ENCODE data around the gene NCKAP5. TPM values are rescaled to one million over a fixed set of nuclear protein-coding genes. Genes with fewer than 3 reads are reported as not detected.

The NCKAP5 gene
- polyA plus RNA-seq, 2 of the 4 experiments (the other 2 are of a cell fraction), result 3.0 to 4.1 TPM

DNA sequence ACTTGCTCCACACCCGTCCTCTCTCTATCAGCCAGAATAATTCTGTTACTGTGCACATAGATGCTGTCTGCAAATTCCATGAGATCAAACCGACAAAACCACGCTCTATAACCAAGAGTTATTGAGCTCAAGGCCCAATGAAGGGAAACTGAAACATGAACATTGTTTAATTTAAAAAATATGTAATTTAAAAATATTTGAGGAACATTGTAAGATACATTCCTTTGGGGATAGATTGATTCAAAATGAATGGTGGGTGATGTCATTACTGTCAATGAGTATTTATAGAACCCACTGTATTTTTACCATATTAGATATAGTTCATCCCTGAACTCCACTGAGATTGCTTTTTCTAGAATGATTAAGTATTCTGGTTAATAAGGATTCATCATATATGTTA is 50.4 kb downstream of the NCKAP5 start:
- no peak for DNase-seq (ENCODE audit: low read depth in 1 of 2, low spot score in 1 of 2)
- TF ChIP-seq CHD4 (IDR thresholded peaks at IDR 0.05; ENCODE audit: borderline replicate concordance), result no peak
- TF ChIP-seq CBX2 (IDR thresholded peaks at IDR 0.05; ENCODE audit: borderline replicate concordance, low read depth), result no peak
- TF ChIP-seq CHD2 (IDR thresholded peaks at IDR 0.05; ENCODE audit: low read length, partially characterized antibody), result no peak
- no peak for TF ChIP-seq KDM5A (IDR thresholded peaks at IDR 0.05)
- no peak for TF ChIP-seq ZSCAN20 (CRISPR knock-in tag; IDR thresholded peaks at IDR 0.05)
- no peak for TF ChIP-seq CEBPB (IDR thresholded peaks at IDR 0.05)
- no peak for TF ChIP-seq RFX5 (IDR thresholded peaks at IDR 0.05)
- TF ChIP-seq, protein P1, sequence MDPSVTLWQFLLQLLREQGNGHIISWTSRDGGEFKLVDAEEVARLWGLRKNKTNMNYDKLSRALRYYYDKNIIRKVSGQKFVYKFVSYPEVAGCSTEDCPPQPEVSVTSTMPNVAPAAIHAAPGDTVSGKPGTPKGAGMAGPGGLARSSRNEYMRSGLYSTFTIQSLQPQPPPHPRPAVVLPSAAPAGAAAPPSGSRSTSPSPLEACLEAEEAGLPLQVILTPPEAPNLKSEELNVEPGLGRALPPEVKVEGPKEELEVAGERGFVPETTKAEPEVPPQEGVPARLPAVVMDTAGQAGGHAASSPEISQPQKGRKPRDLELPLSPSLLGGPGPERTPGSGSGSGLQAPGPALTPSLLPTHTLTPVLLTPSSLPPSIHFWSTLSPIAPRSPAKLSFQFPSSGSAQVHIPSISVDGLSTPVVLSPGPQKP (IDR thresholded peaks at IDR 0.05; ENCODE audit: low read depth, low read length), result no peak
- TF ChIP-seq MAFK (IDR thresholded peaks at IDR 0.05; ENCODE audit: partially characterized antibody), result no peak
- TF ChIP-seq, protein P2, sequence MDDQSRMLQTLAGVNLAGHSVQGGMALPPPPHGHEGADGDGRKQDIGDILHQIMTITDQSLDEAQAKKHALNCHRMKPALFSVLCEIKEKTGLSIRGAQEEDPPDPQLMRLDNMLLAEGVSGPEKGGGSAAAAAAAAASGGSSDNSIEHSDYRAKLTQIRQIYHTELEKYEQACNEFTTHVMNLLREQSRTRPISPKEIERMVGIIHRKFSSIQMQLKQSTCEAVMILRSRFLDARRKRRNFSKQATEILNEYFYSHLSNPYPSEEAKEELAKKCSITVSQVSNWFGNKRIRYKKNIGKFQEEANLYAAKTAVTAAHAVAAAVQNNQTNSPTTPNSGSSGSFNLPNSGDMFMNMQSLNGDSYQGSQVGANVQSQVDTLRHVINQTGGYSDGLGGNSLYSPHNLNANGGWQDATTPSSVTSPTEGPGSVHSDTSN (IDR thresholded peaks at IDR 0.05), result no peak
- TF ChIP-seq, protein P3, sequence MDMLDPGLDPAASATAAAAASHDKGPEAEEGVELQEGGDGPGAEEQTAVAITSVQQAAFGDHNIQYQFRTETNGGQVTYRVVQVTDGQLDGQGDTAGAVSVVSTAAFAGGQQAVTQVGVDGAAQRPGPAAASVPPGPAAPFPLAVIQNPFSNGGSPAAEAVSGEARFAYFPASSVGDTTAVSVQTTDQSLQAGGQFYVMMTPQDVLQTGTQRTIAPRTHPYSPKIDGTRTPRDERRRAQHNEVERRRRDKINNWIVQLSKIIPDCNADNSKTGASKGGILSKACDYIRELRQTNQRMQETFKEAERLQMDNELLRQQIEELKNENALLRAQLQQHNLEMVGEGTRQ (IDR thresholded peaks at IDR 0.05), result no peak
- TF ChIP-seq RNF2 (IDR thresholded peaks at IDR 0.05; ENCODE audit: borderline replicate concordance, low read depth), result no peak
- TF ChIP-seq ZFP36 (IDR thresholded peaks at IDR 0.05; ENCODE audit: borderline replicate concordance, partially characterized antibody), result no peak
- no peak for TF ChIP-seq EP300 (IDR thresholded peaks at IDR 0.05)
- no peak for TF ChIP-seq HEYL (CRISPR knock-in tag; IDR thresholded peaks at IDR 0.05)
- no peak for ATAC-seq
- Histone ChIP-seq H3K4me3 (no peak overlapping the region), H3K27ac (no peak overlapping the region), H3K4me1 (no peaks in the 10 kb centered on the region), H3K4me2 (no peak overlapping the region), H3K9me3 (no peaks in the 10 kb centered on the region)
- CTCF ChIA-PET, result no interaction called here
- POLR2A ChIA-PET, result no interaction called here
- FAIRE-seq, result no peak
- WGBS (ENCODE audit: missing lambda C conversion rate), result 79% methylated on average over 3 of the region's 3 CpGs

DNA sequence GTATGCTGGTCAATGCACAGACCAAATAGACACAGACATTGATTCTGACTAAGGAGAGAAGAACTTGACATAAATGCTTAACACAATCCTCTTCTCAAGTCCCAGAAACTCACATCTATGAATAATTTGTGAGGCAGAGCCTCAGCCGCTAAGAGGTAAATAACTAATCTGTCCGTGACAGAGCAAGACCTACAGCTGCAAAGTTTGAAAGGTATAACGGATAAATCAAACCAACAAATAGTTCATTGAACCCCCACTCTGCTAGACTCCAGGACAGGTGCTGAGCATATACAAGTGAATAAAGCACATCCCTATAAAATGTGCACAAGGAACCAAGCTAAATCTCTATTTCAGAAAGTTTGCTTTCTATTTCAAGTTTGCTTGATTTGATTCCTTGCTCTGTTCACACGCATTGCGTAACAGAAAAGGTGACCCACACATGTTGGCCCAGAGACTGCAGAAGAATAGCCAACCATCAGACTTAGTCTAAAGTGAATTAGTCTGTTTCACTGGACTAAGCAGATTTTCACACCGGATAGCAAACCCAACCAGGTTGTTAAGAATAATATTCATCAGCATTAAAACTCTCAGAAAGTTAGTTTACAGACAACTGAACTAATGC is 51.7 kb downstream of the NCKAP5 start:
- Histone ChIP-seq H3K27ac (no peak overlapping the region), H3K4me3 (no peak overlapping the region), H3K4me1 (no peaks in the 10 kb centered on the region), H3K9me3 (no peaks in the 10 kb centered on the region), H3K4me2 (no peak overlapping the region)
- TF ChIP-seq MAFK (IDR thresholded peaks at IDR 0.05; ENCODE audit: partially characterized antibody), result peak; percentile 24
- no peak for TF ChIP-seq EHF (CRISPR knock-in tag; IDR thresholded peaks at IDR 0.05)
- TF ChIP-seq CEBPB (IDR thresholded peaks at IDR 0.05), result peak; percentile 40 to 46; a peak in 2 of 4 replicates
- FAIRE-seq (no peak), DNase-seq (ENCODE audit: low read depth in 1 of 2, low spot score in 1 of 2) (no peak), ATAC-seq (no peak)
- POLR2A ChIA-PET, result no interaction called here
- CTCF ChIA-PET, result interaction anchor here (1.0 to 1.5 kb wide), 2 partner anchors 45 to 169 kb away, joined by 3 to 4 read pairs; no protein-coding TSS in a partner anchor
- 88% methylated on average over 6 of the region's 6 CpGs for WGBS (ENCODE audit: missing lambda C conversion rate)

DNA sequence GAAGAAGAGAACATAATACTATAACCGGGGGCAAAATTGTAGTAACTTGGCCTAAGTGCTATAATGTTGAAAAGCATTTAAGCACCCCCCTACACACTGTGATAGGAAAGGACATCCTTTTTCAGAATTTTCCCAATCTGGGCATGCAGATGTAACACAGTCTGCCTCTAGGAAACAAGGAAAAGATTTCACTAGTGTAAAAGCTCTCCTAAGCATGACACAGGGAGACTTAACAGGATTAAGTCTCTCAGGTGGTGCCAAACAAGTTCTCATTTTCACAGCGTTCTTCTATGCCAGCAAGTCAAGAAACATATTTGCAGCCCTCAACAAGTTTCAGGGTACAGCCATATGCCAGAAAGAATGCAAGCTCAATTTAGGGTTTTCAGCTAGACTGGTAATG is 53.0 kb downstream of the NCKAP5 start:
- no peak overlapping the region for H3K27ac ChIP-seq
- CTCF ChIA-PET, result interaction anchor here (0.7 to 1.5 kb wide), 3 partner anchors 9 to 170 kb away, joined by 3 to 4 read pairs (median 3); no protein-coding TSS in a partner anchor
- no peak for FAIRE-seq
- no peak overlapping the region for H3K4me3 ChIP-seq
- no peaks in the 10 kb centered on the region for H3K4me1 ChIP-seq
- TF ChIP-seq, protein P4, sequence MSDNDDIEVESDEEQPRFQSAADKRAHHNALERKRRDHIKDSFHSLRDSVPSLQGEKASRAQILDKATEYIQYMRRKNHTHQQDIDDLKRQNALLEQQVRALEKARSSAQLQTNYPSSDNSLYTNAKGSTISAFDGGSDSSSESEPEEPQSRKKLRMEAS (IDR thresholded peaks at IDR 0.05), result no peak
- no peak for TF ChIP-seq HEYL (CRISPR knock-in tag; IDR thresholded peaks at IDR 0.05)
- no peak for DNase-seq (ENCODE audit: low read depth in 1 of 2, low spot score in 1 of 2)
- H3K4me2 ChIP-seq, result no peak overlapping the region
- 51% methylated on average over 2 of the region's 2 CpGs for WGBS (ENCODE audit: missing lambda C conversion rate)
- POLR2A ChIA-PET, result no interaction called here
- no peak for ATAC-seq
- H3K9me3 ChIP-seq, result no peaks in the 10 kb centered on the region

Measured in A549 (cell line).